SIG-M5 (cell line): Measurements from ENCODE around the gene COL1A1.

ENCODE experiments used
- DNase-seq: peaks from one replicate; lab custom pipeline; 2025; lab: John Stamatoyannopoulos, UW

Gene COL1A1

GRCh38 chr17:50153650-50154575, 47.5 kb downstream of the COL1A1 start:
- no peak for DNase-seq

- DNase-seq, result no peak
Measured at GRCh38 chr17:50152736-50153135, 48.7 kb downstream of the COL1A1 start.

GRCh38 chr17:50151937-50152547, 49.4 kb downstream of the COL1A1 start:
- DNase-seq, result no peak

GRCh38 chr17:50151041-50151936, 50.1 kb downstream of the COL1A1 start:
- no peak for DNase-seq

GRCh38 chr17:50150354-50151040, 50.9 kb downstream of the COL1A1 start, which contains the start of gene PPP1R9B:
Gene PPP1R9B (minus strand): TSS chr17:50150677. CDS start chr17:50150513, 164 bp downstream.
- DNase-seq, result no peak

GRCh38 chr17:50149417-50150353, 51.7 kb downstream of the COL1A1 start:
- DNase-seq, result no peak

GRCh38 chr17:50149091-50149416, 52.4 kb downstream of the COL1A1 start:
- no peak for DNase-seq

GRCh38 chr17:50148226-50149090, 53.0 kb downstream of the COL1A1 start:
- DNase-seq, result peak; percentile 93

GRCh38 chr17:50147841-50148225, 53.6 kb downstream of the COL1A1 start:
- DNase-seq, result no peak

- DNase-seq, result no peak
Measured at GRCh38 chr17:50146927-50147665, 54.3 kb downstream of the COL1A1 start.

GRCh38 chr17:50146230-50146926, 55.1 kb downstream of the COL1A1 start:
- no peak for DNase-seq

GRCh38 chr17:50145532-50146229, 55.8 kb downstream of the COL1A1 start:
- no peak for DNase-seq

- no peak for DNase-seq
Measured at GRCh38 chr17:50144845-50145531, 56.4 kb downstream of the COL1A1 start.

GRCh38 chr17:50144355-50144754, 57.1 kb downstream of the COL1A1 start:
- DNase-seq, result no peak

- DNase-seq, result no peak
Measured at GRCh38 chr17:50143461-50144176, 57.8 kb downstream of the COL1A1 start.

GRCh38 chr17:50141745-50142110, 59.7 kb downstream of the COL1A1 start:
- DNase-seq, result no peak
